ENCODE measurements around the gene RASSF8.

The RASSF8 gene

GRCh38 chr12:26047401-26048226 lies 89.1 kb downstream of the RASSF8 start:
- no peak for TF ChIP-seq ZNF70 (CRISPR knock-in tag; IDR thresholded peaks at IDR 0.05)
- no peak for TF ChIP-seq GLIS3 (CRISPR knock-in tag; IDR thresholded peaks at IDR 0.05)
- TF ChIP-seq ARNTL (CRISPR knock-in tag; IDR thresholded peaks at IDR 0.05; ENCODE audit: borderline replicate concordance, low read depth): no peak
- no peak for TF ChIP-seq CSDC2 (CRISPR knock-in tag; IDR thresholded peaks at IDR 0.05)
- TF ChIP-seq ESRRG (CRISPR knock-in tag; IDR thresholded peaks at IDR 0.05): no peak
- no peak for TF ChIP-seq OSR1 (CRISPR knock-in tag; IDR thresholded peaks at IDR 0.05)
- no peak for TF ChIP-seq ISL1 (CRISPR knock-in tag; IDR thresholded peaks at IDR 0.05)
- TF ChIP-seq TOX (CRISPR knock-in tag; IDR thresholded peaks at IDR 0.05; ENCODE audit: borderline replicate concordance): no peak
- TF ChIP-seq ZFP30 (CRISPR knock-in tag; IDR thresholded peaks at IDR 0.05): no peak
- no peak for TF ChIP-seq TCF4 (CRISPR knock-in tag; IDR thresholded peaks at IDR 0.05; ENCODE audit: borderline replicate concordance)
- TF ChIP-seq PATZ1 (CRISPR knock-in tag; IDR thresholded peaks at IDR 0.05; ENCODE audit: borderline replicate concordance): no peak
- TF ChIP-seq POU6F1 (CRISPR knock-in tag; IDR thresholded peaks at IDR 0.05; ENCODE audit: borderline replicate concordance, low read depth): no peak
- no peak for TF ChIP-seq ZC3H10 (CRISPR knock-in tag; IDR thresholded peaks at IDR 0.05)
- no peak for TF ChIP-seq TSHZ2 (CRISPR knock-in tag; IDR thresholded peaks at IDR 0.05)
- no peak for TF ChIP-seq CREB5 (CRISPR knock-in tag; IDR thresholded peaks at IDR 0.05; ENCODE audit: low read depth)
- no peak for TF ChIP-seq CSRNP3 (CRISPR knock-in tag; IDR thresholded peaks at IDR 0.05)
- no peak for ATAC-seq

GRCh38 chr12:26052652-26053051 lies 94.2 kb downstream of the RASSF8 start:
- TF ChIP-seq ZFP30 (CRISPR knock-in tag; IDR thresholded peaks at IDR 0.05) (no peak), ZNF8 (CRISPR knock-in tag; IDR thresholded peaks at IDR 0.05) (no peak), ZNF565 (CRISPR knock-in tag; conservative IDR thresholded peaks at IDR 0.05; ENCODE audit: low read depth) (no peak), ZNF70 (CRISPR knock-in tag; IDR thresholded peaks at IDR 0.05) (no peak), OSR1 (CRISPR knock-in tag; IDR thresholded peaks at IDR 0.05) (no peak), ISL1 (CRISPR knock-in tag; IDR thresholded peaks at IDR 0.05) (no peak), GLIS3 (CRISPR knock-in tag; IDR thresholded peaks at IDR 0.05) (no peak), ESRRG (CRISPR knock-in tag; IDR thresholded peaks at IDR 0.05) (no peak)
- ATAC-seq: no peak

- TF ChIP-seq ZFP3 (CRISPR knock-in tag; IDR thresholded peaks at IDR 0.05) (no peak), BACH2 (CRISPR knock-in tag; IDR thresholded peaks at IDR 0.05; ENCODE audit: borderline replicate concordance) (no peak), ISL1 (CRISPR knock-in tag; IDR thresholded peaks at IDR 0.05) (no peak)
- ATAC-seq: no peak
Observed at GRCh38 chr12:26054383-26054782, 95.9 kb downstream of the RASSF8 start.

Data from SK-N-SH treated with all-trans-retinoic acid at 6 μM for 48 hours (cell line).